Measurements from ENCODE around the gene NUP210L. TPM values are rescaled to one million over a fixed set of nuclear protein-coding genes. Genes with fewer than 3 reads are reported as not detected.
A peak's percentile ranks its signal among the peaks of the same experiment; 100 is the strongest.
"Not testable (repeated sequence)": the region's sequence is repeated elsewhere in the genome, so short reads cannot be mapped to it uniquely, and the experiment has no call there.

The NUP210L gene
- total and polyA plus RNA-seq, 2 of the 13 experiments (the other 11 are each of a cell fraction or from before 2014, with no cell fraction given): not detected

GRCh38 chr1:154148807-154149206 is 6.1 kb downstream of the NUP210L start (continued):
- TF ChIP-seq ZNF629 (CRISPR knock-in tag; conservative IDR thresholded peaks at IDR 0.05) (no peak), ETV6 (CRISPR knock-in tag; conservative IDR thresholded peaks at IDR 0.05) (no peak)

GRCh38 chr1:154147505-154147904 is 7.4 kb downstream of the NUP210L start:
- intact Hi-C loops (cut with micrococcal nuclease; ENCODE audit: unreplicated experiment); H3K4me1 ChIP-seq (ENCODE audit: insufficient read depth, low read length); ATAC-seq; BruUV-seq (replicated peaks); H3K27ac ChIP-seq (ENCODE audit: extremely low read length, insufficient read depth, low read length); H4K20me1 ChIP-seq (ENCODE audit: insufficient read depth, low read length); POLR2A ChIA-PET; H3K4me3 ChIP-seq (replicated peaks in 1 of 3; ENCODE audit: insufficient read depth in 1 of 3, low read depth in 2 of 3, low read length in 3 of 3); H3K79me2 ChIP-seq (ENCODE audit: insufficient read depth, low read length); H3K4me2 ChIP-seq (ENCODE audit: low read depth, low read length); H3K36me3 ChIP-seq (replicated peaks in 1 of 2; ENCODE audit: control insufficient read depth in 1 of 2, insufficient read depth in 2 of 2, low read length in 2 of 2); H3K9me3 ChIP-seq (ENCODE audit: low read length); H3K27me3 ChIP-seq (ENCODE audit: control insufficient read depth in 1 of 2, insufficient read depth in 2 of 2, low read length in 2 of 2); H2AFZ ChIP-seq (ENCODE audit: low read length); FAIRE-seq; H3K9ac ChIP-seq (ENCODE audit: insufficient read depth, low read depth, low read length); CTCF ChIA-PET (ENCODE audit: low intra/inter-chr PET ratio, low total read pairs); in situ Hi-C loops (cut with HindIII; ENCODE audit: extremely low pct_ligation_motif_present, low pct_unique_long_range_greater_than_20kb); TF ChIP-seq FOXP1 (IDR thresholded peaks at IDR 0.05): not testable (repeated sequence)
- 50% methylated on average over 5 of the region's 5 CpGs for WGBS (ENCODE audit: low lambda C conversion rate)
- DNase-seq (ENCODE audit: low spot score): peak; percentile 16
- 0 out of 2 replicates have a peak, but pooled peaks have one; percentile 13 for TF ChIP-seq ZMYM3 (CRISPR knock-in tag; IDR thresholded peaks at IDR 0.05)
- TF ChIP-seq FOXP1 (CRISPR knock-in tag; IDR thresholded peaks at IDR 0.05): peak; percentile 77
- TF ChIP-seq CEBPB (IDR thresholded peaks at IDR 0.05; ENCODE audit: borderline replicate concordance, low read depth, low read length): peak; percentile 77
- TF ChIP-seq ZNF770 (CRISPR knock-in tag; IDR thresholded peaks at IDR 0.05): peak; percentile 87

Measured in HepG2 (cell line).